ENCODE measurements around the gene KRTAP13-2. TPM values are rescaled to one million over a fixed set of nuclear protein-coding genes. Genes with fewer than 3 reads are reported as not detected.

KRTAP13-2 gene, protein sequence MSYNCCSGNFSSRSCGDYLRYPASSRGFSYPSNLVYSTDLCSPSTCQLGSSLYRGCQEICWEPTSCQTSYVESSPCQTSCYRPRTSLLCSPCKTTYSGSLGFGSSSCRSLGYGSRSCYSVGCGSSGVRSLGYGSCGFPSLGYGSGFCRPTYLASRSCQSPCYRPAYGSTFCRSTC
- total RNA-seq = not detected

- no peak for ATAC-seq
These were observed at the start of gene KRTAP13-2 for GRCh38 chr21:30372139-30372770. Gene KRTAP13-2 (minus strand): TSS chr21:30372271. CDS start chr21:30372213, 58 bp downstream.

GRCh38 chr21:30415993-30416392 lies 43.9 kb upstream of the KRTAP13-2 start:
- no peak for ATAC-seq

GRCh38 chr21:30408782-30409494 lies 36.9 kb upstream of the KRTAP13-2 start:
- peak; percentile 62 for ATAC-seq

- no peak for ATAC-seq
These were observed 23.7 kb upstream of the KRTAP13-2 start, which contains the start of gene KRTAP13-1 for GRCh38 chr21:30395731-30396130. Gene KRTAP13-1 (plus strand): TSS chr21:30396031. CDS start chr21:30396087, 56 bp downstream.

DNA sequence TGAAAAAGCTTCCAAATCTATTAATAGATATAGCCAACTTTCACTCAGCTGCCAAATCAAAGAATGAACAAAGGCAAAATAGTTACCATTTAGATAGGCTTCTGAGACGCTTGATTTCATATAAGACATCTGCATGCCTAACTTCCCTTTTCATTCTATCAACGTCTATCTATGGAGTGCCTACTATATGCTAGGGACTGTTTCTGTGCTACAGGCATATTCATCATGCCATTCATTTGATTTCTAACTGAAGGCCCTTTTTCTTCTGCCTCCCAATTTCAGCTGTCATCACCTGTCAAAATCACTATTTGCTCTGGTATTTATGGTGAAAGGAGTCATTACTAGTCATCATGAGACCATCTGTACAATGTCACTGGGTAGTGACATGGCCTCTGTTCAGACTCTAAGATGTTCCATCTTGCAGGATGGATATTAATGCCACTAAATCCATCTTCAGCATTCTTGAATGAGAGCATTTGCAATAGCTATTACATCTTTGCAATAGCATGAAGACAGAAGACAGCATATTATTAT lies 19.5 kb upstream of the KRTAP13-2 start:
- no peak for ATAC-seq

DNA sequence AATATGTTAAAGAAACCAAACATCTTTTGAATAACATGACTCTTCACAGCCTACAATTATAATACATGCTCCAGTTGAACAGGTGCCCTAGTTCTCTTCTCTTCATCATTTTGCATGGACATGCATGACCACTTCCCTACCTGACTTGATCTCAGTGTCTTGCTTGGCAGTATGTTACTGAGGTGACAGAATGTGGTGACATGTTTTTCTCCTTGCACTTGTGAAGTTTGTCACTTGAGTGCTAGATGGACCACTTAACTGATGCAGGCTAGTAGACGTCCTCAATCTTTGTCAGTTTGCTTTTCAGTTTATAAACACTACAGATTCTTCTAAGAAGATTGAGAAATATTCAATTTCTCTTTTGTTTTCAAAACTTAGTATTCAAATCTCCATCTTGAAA lies 10.1 kb upstream of the KRTAP13-2 start:
- ATAC-seq = no peak

DNA sequence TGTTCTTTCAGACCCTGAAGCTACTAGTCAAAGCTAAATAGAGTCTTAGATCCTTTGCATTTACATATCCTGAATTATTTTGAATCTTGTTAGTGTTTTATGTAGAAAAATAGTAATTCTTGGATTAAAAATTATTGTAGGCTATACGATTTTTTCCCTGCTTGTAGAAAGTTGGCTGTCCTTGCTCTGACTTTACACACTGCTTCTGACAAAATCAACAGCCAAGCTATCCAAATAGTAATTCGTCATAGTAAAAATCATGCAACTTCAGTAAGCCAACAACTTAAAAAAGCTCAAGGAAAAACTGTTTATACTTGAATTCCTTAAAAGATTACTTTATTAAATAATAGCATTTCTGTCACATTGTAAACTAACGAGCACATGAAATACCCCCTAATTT lies 16.2 kb downstream of the KRTAP13-2 start:
- ATAC-seq = no peak

- no peak for ATAC-seq
These were observed 17.6 kb downstream of the KRTAP13-2 start for GRCh38 chr21:30354308-30355005.

DNA sequence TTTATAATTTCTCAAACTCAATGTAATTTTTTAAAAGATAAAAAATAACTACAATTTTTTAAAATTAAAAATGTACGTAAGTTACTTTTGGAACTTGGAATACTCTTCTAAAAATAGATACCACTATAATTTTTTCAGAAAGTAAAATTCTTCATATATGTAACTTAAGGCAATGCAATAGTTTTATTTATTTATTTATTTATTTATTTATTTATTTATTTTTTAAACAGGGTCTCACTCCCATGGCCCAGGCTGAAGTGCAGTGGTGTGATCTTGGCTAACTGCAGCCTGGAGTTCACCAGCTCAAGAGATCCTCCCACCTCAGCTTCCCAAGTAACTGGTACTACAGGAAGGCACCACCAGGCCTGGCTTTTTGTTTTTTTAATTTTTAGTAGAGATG lies 20.5 kb downstream of the KRTAP13-2 start:
- no peak for ATAC-seq

DNA sequence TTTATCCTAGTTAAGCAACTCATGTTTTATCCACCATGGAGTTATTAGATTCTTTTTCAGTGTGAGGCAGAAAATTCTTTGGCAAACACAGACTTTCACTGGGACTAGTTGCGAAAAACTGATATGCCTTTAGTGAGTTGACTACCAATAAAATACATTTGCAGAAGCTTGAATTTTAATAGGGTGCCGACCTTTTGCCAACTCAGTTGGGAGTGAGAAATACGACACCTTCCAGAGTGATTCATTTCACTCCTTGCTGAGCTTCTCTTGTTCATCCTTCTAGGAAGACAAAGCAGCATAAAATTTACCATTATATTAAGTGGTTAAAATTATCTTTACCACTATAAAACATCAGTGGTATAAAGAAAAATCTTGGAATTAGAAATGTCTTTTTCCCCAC lies 22.5 kb downstream of the KRTAP13-2 start:
- ATAC-seq = no peak

DNA sequence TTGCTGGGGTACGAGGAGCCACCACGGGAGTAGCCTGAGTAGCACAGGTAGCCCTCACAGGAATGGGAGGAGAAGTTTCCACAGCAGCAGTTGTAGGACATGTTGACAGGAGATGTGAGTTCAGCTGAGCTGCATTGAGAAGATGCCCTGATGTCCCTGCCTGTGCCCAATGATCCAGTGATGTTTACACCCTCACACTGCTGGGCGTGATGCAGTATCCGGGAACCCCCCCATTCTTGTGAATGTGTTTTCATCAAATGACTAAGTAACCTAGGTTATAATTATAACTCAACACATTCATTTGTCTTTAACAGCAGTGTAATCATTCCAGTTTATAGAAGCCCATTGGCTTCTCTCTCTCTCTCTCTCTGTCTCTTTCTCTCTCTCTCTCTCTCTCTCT lies 23.6 kb downstream of the KRTAP13-2 start, which contains the start of gene KRTAP23-1:
TSS of gene KRTAP23-1 (minus strand) at position 101 of the 400 bp plus-strand sequence. CDS start at position 101, 0 bp downstream.
- ATAC-seq = no peak

DNA sequence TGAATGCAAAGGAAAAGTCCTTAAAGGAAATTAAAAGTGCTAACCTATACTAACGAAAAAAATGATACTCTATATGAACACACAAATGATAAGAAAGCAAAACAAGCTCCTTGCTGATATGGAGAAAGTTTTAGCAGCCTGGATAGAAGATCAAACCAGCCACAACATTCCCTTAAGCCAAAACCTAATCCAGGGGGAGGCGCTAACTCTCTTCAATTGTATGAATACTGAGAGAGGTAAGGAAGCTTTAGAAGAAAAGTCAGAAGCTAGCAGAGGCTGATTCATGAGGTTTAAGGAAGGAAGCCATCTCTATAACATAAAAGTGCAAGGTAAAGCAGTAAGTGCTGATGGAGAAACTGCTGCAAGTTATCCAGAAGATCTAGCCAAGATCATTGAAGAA lies 27.1 kb downstream of the KRTAP13-2 start:
- no peak for ATAC-seq

GRCh38 chr21:30340714-30341573 lies 31.1 kb downstream of the KRTAP13-2 start:
- ATAC-seq = peak; percentile 50

- no peak for ATAC-seq
These were observed 33.4 kb downstream of the KRTAP13-2 start for GRCh38 chr21:30338717-30339116.

- no peak for ATAC-seq
These were observed 34.3 kb downstream of the KRTAP13-2 start for GRCh38 chr21:30337772-30338171.

- no peak for ATAC-seq
These were observed 34.8 kb downstream of the KRTAP13-2 start, which contains the start of gene KRTAP27-1 for GRCh38 chr21:30337276-30337744. Gene KRTAP27-1 (minus strand): TSS chr21:30337694. CDS start chr21:30337668, 26 bp downstream.

DNA sequence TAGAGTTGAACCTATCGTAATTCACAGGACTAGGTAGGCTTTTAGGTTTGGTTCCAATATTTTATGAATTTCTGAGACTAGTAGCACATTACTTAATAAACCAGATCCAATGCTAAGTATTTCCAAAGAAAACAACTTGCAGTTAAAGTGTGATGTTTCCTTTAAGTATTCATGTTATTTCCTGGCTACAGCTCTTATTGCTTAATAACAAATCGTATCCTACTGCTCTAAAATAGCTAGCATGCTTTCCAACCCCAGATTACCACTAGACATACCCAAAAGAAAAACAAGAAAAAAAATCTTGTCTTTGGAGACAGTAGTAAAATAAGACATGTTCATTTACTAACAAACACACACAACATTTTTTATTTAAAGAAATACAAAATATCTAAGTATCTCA lies 35.5 kb downstream of the KRTAP13-2 start:
- ATAC-seq = no peak

- ATAC-seq = no peak
These were observed 38.3 kb downstream of the KRTAP13-2 start for GRCh38 chr21:30333736-30334135.

DNA sequence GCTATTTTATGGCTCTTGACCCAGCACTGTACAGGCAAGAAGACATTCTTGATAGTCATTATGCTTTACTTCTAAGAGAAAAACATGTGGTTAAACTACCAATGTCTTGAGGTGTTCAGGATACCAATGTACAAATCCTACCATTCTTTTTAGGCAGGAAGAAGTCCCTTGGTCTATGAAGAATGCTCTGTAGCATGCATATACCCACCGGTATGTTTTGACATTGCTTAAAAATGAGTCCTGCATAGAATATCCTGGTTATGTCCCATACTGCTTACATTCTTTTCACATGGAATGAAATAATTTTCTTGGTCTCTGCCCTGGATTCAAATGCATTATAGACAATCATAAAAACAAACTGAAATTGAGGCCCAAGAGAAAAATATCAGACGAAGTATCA lies 39.4 kb downstream of the KRTAP13-2 start:
- no peak for ATAC-seq

GRCh38 chr21:30329203-30329875 lies 42.7 kb downstream of the KRTAP13-2 start:
- ATAC-seq = no peak

DNA sequence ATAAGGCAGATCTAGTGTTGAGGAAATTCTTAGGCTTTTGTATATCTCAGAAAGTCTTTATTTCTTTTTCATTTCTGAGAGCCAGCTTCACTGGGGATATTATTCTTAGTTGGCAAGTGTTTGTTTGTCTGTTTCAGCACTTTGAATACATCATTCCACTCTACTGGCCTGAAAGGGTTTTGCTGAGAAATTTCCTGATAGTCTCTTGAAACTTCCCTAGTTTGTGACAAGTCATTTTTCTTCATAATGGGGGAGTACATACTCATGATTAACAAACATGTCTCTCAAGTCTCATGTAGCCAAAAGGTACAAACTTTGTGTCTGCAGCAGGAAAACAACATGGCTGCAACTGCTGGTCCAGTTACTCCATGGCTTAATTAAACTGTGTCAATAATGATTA lies 45.7 kb downstream of the KRTAP13-2 start:
- ATAC-seq = no peak

All from esophagus mucosa (tissue), 1 donor.